Measurements from ENCODE around the gene PIP5K1B.

The PIP5K1B gene

DNA sequence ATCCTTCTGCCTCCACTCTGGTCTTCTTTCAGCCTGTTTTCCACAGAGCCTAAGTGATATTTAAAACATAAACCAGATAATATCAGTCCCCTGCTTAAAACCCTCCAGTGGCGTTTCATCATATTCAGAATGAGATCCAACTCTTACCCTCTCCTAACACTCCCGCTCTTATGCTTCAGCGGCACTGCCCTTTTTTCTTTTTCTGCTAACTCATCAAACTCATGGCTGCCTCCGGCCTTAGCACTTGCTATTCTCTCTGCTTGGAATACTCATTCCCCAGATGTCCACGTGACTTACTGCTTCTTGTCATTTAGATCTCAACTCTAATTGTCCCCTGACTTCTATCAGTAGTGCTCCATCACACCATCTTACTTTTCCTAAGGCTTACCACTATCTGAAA, 73.6 kb downstream of the PIP5K1B start:
- no peak for DNase-seq

DNA sequence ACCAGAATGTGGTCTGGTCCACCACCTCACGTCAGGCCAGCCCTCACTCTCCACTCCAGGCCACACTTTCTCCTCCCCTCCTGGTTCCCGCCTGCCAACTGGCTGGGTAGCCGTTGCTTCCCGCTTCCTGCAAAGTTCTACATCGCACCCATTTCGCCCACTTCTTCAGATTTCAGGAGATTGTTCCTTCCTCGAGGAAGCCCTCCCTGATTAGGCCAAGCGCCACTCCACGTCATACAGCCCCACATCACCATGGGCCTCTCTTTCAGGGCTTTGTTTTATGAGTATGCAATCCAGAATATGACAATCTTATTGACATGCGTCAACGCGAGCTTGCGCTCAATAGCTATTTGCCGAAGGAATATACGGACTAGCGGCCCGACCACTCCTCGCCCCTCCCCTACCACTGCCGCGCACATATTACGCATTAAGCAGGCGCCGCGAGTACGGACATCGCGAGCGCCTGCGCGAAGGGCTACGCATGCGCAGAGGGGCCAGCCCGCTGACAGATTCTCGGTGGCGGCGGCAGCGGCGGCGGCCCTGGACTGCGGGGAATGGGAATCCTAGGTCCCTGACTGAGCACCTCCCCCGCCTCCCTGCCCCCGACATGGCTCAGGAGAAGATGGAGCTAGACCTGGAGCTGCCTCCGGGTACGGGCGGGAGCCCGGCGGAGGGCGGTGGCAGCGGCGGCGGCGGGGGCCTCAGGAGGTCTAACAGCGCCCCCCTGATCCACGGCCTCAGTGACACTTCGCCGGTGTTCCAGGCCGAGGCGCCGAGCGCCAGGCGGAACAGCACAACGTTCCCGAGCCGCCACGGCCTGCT, 74.7 kb downstream of the PIP5K1B start:
- peak; percentile 90 for DNase-seq

DNA sequence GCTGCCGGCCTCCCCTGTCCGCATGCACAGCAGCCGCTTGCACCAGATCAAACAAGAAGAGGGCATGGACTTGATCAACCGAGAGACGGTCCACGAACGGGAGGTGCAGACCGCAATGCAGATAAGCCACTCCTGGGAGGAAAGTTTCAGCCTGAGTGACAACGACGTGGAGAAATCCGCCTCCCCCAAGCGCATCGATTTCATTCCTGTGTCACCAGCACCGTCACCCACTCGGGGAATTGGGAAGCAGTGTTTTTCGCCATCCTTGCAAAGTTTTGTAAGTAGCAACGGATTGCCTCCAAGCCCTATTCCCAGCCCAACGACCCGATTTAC, 75.3 kb downstream of the PIP5K1B start:
- no peak for DNase-seq

DNA sequence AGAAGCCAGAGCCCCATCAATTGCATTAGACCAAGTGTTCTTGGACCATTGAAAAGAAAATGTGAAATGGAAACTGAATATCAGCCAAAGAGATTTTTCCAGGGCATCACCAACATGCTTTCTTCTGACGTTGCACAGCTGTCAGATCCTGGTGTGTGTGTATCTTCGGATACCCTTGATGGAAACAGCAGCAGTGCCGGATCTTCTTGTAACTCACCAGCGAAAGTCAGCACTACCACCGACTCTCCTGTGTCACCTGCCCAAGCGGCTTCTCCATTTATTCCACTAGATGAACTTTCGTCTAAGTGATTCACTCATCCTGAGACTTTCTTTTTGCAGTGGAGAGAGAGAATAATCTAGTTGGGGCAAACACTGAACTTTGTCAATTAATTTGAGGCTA, 75.7 kb downstream of the PIP5K1B start:
- no peak for DNase-seq

DNA sequence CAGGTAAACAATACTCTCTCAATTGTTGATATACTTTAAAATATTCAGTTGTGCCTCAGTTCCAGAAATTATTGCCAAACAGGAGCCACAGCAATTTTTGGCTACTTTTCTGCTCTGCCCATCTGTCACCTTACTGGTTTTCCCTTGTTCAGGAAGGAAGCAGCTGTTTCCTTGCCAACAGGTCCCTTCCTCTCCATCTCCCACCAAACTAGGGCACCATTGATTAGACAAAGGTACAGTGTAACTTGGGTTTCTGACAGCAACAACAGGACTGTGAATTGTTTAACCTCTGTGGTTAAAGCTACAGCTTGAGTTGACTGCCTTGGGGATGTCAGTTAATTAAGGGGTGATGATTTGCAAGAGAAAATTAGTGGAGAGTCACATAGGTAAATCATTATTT, 76.9 kb downstream of the PIP5K1B start:
- no peak for DNase-seq

DNA sequence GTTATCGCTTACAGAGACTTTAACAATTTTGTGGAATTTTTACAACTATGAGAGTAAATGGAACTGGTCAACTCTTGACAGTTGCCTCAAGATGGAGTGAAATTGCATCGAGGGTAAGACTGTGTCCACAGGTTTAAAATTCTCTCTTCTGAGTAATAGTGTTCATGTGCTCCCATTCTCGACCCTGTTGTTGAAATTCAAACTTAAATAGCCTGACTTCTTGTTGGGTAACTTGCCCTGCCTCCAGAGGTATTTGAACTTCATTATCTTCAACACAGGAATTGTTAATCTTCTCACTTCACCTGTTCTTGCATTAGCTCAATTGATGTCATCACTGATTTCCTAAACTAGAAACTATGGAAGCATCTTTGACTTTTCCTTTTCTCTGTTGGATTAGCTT, 77.5 kb downstream of the PIP5K1B start:
- DNase-seq: no peak

DNA sequence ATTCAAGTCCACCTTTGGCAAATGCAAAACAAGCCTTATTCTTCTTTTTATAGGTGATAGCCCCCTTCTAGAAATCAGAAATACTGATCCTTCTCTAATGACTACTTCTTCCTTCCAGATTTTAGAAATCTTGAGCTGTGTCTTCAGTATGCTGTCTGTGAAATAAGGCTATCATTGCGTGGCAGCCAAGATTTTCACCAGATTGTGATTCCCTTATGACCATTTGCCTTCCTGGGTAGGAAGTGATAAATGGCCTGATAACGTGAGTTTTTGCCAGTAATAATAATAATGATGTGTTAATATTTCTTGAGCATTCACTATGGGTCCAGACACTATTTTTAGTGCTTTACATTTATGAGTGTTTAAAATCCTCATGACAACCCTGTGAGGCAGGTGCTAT, 80.9 kb downstream of the PIP5K1B start:
- DNase-seq: no peak

DNA sequence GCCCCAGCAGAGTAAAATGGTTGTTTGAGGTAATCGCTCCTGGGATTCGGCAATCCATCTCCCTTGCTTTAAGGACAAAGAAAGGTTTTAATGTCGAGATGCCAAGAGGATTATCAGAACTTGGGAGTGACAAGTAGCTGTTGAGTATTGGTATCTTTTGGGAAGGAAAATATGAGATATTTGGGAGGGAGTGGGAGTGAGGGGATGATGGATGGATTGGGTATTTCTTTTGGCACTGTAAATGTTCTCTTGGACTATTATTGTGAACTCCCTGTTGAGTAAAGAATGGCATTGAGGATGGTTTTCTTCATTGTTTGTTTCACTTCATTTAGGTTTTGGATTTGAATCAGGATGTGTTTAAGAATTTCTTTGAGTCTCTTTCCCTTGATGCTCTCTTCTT, 86.1 kb downstream of the PIP5K1B start:
- DNase-seq: no peak

DNA sequence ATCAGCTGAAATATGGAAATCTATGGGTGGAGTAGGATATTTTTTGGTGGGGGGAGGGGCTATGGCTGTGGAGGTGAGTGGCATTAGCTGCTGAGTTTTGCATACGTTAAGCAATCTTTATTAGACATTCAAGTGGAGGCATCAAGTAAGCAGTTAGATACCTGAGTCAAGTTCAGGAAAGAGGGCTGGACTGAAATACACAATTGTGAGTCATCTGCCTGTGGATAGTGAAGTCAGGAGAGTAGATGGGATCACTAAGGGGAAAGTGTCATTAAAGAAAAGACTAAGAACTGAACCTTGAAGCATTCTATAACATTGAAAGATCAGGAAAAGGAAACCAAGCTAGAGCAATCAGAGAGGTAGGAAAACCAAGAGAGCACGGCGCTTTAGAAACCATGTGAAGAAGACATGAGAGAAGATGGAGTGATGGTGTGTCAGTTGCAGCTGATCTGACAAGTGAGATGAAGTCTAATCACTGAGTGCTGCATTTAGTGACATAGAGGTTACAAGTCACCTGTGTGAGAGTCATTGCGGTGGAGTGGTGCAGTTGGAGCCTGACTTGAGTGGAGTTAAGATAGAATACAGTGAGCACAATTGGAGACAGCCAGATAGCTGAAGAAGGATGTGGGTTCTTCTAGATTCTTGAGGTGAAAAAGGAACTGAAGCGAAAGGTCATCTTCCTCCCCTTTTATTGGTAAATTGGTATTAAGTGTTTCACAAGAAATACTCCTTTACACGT, 88.7 kb downstream of the PIP5K1B start:
- DNase-seq: no peak

DNA sequence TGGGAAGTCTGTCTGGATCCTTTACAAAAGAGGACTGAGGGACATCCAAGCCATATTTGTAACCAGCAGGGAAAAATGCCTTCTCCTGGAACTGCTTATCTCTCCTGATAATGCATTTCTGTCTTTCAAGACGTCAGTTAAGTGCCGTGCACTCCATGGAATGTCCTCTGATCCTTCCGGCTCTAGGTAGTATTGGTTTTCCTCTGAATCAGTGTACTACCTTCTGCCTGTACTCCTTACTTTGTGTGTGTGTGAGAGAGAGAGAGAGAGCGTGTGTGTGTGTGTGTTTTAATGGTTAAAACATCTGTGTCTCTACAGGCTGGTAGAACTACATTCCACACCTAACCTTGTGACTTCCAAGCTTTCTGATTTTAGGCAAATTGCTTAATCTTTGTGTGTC, 89.9 kb downstream of the PIP5K1B start:
- no peak for DNase-seq

DNA sequence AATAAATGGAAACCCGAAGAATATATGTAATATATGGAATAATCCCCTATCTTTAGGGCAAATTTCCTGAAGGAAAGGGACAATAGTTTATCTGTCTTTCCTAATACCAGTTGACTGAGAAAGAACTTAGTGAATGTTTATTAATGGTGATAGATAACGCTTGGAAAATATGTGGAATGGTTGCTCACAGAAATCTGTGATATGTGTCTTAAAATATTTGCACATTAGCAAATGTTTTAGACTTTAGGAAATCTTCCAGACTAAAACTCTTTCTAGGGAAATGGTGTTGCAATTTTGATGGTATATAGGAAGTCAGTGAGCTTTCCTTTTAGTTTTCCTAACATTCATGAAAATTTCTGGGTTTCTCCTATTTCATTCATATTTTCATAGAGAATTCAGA, 90.4 kb downstream of the PIP5K1B start:
- DNase-seq: no peak

DNA sequence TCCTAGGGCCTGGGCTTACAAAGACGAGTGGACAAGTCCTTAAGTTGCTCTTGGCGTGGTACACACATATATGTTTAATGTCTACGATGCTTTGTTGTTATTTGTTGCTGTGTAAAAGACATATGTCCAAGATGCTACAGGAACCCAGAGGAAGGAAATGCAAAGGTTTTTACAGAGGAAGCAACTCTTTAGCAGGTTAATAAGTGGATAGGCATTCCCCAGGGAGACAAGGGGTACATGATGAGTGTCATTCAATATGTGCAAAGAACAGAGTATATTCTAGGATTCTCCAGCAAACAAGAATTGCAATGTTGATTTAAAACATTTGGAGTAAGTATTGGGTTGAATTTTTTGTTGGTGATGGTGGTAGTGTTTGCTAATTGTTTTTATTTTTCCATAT, 92.1 kb downstream of the PIP5K1B start:
- DNase-seq: no peak

DNA sequence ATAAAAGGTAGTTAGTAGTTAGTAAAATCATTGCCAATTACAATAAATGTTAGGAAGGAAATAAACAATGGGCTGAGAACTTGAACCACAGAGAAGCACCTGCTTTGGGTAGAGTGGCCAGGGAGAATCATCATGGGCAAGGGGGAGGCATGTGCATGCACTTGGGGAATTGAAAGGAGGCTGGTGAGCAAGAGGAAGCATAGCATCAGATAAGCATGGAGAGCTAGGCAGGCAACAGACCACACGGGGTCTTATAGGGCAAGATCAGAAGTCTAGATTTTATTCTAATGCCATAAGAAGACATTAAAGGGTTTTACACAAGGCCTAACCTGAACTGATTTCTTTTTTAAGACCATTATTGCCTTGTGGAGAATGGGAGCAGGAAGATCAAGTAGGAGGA, 93.4 kb downstream of the PIP5K1B start:
- DNase-seq: no peak

DNA sequence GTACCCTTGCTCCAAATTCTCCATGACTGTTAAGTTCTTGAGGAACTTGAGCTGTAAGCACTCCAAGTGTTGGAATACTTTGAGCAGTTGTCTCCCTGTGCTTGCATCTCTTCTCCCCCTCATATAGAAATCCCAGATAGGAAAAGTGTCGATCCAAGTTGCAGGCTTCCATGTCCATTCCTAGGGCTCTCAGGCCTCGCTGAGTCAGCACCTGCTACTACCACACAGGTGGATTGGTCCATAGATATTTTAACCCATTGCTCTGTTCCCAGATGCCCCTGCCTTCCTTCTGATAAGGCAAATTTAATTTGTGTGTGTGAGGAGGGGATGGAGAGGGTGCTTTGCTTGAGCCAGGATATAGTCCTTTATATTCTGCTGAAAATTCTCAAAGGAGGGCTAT, 95.8 kb downstream of the PIP5K1B start:
- DNase-seq: no peak

DNA sequence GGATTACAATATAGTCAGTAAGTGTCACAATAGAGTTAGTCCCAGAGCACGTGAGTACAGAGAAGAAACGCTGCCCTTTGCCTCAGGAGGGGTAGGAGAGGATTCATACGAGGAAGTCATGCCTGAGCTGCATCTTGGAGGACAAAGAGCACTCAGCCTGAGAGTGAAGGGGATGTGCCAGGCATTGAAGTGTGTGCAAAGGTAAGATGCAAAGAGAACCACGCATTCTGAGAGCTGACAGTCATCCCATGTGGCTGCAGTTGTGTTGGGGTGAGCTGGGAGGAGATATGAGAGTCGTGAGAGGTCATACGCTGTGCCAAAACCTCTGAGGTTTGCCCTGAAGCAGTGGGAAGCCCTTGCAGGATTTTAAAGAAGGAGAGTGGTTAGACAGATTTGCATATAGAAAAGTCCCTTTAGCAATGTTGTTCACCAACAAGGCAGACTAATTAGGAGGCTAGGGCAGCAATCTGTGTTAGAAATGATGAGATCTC, 97.5 kb downstream of the PIP5K1B start:
- no peak for DNase-seq

DNA sequence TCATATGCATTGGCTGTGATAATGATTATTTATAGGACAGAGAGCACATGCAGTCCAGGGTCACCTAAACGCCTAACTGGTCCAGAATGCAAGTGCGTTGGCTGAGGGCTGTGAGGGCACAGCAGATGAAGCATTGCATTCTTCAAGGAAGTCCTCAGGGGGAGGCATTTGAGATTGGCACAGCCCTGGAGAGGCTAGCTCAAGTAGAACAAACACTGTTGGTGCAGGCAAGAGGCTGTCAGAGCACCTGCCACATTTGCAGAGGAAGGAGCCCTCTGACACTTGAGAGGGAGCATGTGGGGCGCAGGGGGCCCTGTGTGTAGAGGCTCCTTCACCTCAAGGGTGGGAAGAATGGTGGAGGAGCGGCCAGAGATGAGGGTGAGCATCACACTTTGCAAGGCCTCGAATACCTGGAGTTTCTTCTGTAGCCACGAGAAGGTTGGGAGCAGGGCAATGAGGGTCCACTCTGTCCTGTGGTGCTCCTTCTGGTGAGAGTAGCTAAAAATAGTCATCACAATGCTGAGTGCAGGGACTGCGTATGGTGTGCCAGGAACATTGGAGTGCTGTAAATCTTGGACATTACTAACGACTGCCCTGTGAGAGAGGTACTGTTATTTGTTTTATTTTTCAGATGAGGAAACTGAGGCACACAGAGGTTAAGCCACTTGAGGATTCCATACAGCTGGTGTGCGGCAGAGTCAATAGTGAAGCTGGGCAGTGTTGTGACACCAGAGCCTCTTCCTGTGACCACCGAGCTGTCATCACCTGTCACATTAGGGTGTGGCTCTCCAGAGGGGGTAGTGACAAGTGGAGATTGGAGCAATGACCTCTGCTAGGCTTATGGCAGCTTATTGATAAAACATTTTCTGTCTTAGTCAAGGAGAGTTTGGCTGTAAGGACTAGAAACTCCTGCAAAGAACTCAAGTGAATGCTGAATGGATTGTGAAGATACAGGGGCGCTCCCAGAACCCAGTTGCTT, 100.2 kb downstream of the PIP5K1B start:
- no peak for DNase-seq

DNA sequence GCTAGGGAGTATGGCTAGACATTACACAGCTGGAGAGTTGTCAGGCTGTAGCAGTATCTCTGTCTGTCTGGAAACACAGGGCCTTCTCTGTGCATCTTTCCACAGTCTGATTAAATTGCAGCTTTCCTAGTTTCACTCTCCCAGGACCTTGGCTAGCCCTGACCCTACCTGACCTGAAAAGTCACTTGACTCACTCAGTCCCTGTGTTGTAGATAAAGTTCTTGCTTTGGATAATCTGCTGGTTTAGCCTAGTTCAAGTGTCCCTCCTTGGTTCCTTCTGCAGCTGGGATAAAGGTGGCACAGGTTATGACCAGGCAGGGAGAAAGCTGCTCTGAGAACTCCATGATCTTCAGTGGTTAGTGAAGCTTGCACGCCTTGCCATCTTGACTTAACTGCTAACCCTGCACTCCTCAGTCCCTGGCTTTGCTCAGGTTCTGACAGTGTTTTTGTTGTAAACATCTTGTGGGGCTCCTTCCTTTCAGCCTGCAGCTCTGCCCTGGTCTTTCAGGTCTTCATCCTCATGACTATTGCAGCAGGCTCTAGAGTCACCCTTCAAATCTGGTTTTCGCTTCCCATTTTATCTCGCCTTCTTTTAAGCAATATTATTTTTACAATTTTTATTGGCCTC, 101.0 kb downstream of the PIP5K1B start:
- DNase-seq: no peak

DNA sequence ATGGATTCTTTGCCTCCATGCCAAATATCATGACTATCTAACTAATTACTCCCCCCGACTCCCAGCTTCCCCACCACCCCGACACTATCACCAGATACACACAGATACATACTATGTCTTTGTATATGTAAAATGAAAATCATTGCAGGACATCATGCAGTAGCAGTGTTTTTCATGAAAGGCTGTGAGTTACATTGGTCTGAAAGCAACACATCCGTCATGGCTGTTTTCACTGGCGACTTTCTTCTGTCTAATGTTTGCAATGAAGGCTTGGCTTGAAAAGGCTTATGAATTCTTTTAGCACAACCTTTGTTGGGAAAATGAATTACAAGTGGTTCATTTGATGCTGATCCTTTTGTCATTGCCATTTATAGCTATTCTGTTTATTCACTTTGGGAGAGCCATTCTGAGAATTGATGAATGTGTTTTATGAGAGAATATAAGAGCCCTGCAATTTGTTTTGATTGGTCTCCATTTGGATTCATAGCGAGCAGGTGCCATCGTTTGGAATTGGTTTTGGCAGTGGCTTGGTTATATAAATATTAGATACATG, 103.4 kb downstream of the PIP5K1B start:
- no peak for DNase-seq

DNA sequence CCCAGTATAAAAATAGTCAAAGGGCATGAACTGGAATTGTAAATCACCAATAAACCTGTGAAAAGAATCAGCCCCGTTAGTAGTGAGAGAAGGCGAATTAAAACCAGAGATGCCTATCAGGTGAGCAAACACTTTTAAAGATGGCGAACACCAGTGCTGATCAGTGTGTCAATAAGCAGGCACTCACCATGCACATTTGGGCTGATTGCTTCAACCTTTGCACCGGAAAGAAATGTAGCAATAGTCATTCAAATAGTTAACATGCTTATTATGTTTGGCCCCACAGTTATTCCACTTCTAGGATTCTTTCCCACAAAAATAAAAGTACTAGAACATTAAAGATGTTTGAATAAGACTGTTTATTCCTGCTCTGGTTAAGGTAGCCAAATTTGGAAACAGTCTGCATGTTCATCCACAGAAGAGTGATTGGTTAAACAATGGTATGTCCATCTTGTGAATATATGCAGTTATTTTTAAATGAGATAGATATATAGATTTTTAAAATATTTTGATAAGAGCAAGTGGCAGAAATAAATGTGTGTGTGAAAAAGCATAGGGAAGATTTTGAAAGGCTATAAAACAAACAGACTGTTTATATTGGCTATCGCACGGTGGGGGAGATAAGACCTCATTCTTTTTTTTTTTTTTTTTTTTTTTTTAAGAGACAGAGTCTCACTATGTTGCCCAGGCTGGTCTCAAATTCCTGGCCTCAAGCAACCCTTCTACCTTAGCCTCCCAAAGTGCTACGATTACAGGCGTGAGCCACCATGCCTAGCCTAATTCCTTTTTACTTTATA, 112.2 kb downstream of the PIP5K1B start:
- no peak for DNase-seq

DNA sequence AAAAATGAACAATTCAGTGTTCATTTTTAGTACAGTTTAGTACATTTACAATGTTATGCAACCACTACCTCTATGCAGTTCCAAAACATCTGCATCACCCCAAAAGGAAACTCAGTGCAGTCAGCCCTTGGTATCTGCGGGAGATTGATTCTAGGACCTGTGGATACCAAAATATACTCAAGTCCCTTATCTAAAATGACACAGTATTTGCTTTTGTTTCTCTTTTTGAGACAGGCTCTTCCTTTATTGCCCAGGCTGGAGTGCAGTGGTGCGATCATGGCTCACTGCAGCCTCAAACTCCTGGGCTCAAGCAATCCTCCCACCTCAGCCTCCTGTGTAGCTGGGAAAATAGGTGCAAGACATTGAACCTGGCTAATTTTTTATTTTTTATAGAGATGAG, 114.0 kb downstream of the PIP5K1B start:
- no peak for DNase-seq

DNA sequence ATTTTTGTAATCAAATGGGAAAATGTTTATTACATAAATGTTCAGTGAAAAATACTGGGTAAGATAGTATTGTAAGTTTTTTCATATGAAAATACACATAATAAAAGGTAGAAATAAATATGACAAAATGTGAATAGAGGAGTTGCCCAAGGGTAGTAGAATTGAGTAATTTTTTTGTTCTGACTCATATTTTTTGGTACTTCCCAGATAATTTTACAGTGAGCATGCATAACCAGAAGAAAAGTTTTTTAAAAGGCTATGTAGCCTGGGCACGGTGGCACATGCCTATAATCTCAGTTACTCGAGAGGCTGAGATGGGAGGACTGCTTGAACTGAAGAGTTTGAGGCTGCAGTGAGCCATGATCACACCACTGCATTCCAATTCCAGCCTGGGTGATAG, 116.9 kb downstream of the PIP5K1B start:
- no peak for DNase-seq
